HG02981 (cell line): ENCODE data around the gene LAMA5.

Experiments
- ATAC-seq: cut with Tn5 transposase; IDR thresholded peaks from one replicate; pipeline ENCODE4 v1.9.1; 2021; ENCODE audit warnings: mild to moderate bottlenecking, moderate library complexity; ENCODE audit not compliant: unreplicated experiment

Gene LAMA5

GRCh38 chr20:62274332-62274950 is 92.7 kb downstream of the LAMA5 start:
- ATAC-seq = no peak

- ATAC-seq = no peak
Measured at GRCh38 chr20:62273416-62273815, 93.7 kb downstream of the LAMA5 start.

GRCh38 chr20:62272200-62272599 is 94.9 kb downstream of the LAMA5 start:
- ATAC-seq = no peak

DNA sequence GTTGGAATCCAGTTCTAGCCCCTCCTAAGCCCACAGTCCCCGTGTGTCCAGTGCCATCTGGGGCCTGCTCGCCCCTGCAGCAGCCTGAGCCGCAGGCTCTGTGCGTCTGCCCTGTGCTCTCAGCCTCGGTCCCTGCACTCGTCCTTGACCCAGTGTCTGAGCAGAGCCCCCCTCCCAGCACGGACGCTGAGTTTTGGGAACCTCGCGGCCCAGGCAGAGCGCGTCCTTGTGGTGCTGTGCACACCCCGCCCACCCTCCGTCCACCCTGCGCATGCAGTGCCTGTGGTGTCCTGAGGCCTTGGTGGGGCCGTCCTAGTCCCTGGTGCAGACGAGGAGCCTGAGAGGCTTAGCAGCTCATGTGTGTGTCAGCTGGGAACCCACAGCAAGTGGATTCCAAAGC is 97.2 kb downstream of the LAMA5 start:
- ATAC-seq = no peak

DNA sequence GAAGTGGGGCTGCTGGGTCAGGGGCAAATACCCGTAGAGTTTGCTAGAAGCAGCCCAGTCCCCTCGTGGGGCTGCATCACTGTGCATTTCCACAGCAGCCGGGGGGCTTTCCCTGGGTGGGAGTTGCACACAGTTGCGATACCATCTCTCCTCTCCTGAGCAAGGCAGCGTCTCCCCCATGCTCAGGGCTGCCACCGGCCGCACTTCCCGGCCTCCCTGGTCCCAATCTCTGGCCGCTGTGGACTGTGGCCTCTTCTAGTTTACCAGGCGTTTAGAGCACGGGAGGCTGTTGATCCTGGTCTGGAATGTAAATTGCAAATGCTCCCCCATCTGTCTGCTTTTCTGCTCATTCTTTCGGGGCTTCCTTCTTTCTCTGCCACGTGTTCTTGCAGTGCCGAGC is 97.7 kb downstream of the LAMA5 start:
- no peak for ATAC-seq

- no peak for ATAC-seq
Measured at GRCh38 chr20:62268228-62268900, 98.7 kb downstream of the LAMA5 start.

DNA sequence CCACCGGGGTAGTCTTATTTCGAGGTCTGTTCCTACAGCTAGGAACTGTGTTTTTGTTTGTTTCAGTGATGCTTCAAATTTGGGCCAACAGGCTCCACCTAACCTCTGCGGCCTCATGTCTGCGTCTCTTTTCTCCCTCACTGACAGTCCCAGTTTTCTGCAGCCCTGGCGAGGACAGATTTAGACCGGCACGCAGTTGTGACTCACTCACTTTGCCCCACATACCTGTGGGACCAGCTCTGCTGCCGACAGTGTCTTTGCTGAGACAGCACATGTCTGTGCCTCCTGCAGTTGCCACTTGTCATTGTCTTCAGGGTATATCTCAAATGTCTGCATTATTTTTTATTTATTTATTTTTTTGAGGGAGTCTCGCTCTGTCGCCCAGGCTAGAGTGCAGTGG is 99.6 kb downstream of the LAMA5 start:
- ATAC-seq = no peak

- no peak for ATAC-seq
Measured at GRCh38 chr20:62266851-62267250, 100.3 kb downstream of the LAMA5 start.

- ATAC-seq = no peak
Measured at GRCh38 chr20:62266340-62266739, 100.8 kb downstream of the LAMA5 start.

DNA sequence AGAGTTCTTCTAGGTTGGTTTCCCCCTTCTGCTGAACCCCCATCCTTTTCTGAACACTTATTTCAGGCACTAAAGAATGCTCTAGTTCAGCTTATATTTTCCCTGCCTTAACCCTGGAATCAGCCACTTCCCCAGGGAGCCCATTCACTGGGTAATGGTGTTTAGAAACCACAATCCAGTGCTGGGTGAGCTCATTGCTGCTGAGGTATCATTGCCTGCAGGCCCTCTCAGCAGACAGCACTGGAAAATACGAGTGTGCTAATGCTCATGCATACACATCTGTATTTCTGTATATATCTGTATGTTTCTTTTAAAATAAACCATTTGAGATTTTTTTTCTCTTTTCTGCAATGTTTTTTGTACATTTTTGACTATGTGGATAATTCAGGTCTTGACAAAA is 101.7 kb downstream of the LAMA5 start:
- no peak for ATAC-seq

DNA sequence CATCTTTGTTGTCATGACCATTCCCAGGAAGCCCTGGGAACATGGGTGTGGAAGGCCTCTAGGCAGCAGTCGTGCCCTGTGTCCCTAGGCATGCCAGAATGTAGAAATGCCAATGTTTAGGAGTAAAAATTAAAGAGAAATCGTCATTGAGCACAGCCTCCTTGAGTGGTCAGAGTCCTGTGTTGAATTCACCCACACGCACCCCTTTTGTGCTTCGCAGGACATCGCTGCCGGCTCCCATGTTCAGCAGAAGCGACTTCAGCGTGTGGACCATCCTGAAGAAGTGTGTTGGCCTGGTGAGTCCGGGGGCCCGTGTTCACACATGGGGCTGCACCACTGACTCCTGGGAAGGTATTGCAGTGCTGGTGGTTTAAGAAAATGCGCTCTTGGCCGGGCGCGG is 103.7 kb downstream of the LAMA5 start:
- ATAC-seq = no peak

DNA sequence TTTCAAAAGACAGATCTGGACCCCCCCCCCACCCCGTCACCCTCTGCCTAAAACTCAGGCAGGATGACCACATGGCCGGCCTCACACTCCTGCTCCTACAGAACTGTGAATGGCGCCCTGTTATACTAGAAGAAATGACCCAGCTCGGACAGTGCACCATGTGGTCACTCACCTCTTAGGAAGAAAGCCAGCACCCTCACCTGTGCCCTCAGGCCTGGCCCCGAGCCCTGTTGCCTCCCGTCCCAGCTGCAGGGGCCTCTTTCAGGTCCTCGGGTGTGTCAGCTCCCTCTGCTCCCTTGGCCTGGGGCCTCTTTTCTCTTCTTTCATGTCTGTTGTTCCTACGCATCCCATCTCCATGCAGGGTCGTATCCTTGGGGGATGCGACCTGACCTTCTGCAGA is 105.0 kb downstream of the LAMA5 start:
- ATAC-seq = no peak

GRCh38 chr20:62259294-62259565 is 107.9 kb downstream of the LAMA5 start:
- no peak for ATAC-seq
